GM13976 (cell line): Measurements from ENCODE around the gene TAPT1.

Experiments used
- DNase-seq: peaks from one replicate; pipeline ENCODE4 v3.0.0; 2012; ENCODE audit warnings: low spot score
- CTCF ChIP-seq: IDR thresholded peaks from 2 replicates; pipeline ENCODE4 v1.5.1; 2012; ENCODE audit warnings: borderline replicate concordance, mild to moderate bottlenecking; ENCODE audit not compliant: insufficient read depth; ENCODE audit errors: extremely low read depth, missing control alignments, control extremely low read depth
- in situ Hi-C: fragments of 300-500 bp; cut with MboI; formaldehyde crosslinking; loops from one replicate; pipeline ENCODE4 v1.12.0; 2022; ENCODE audit warnings: low sequenced_read_pairs, mixed read lengths, inconsistent platforms; ENCODE audit not compliant: unreplicated experiment

The TAPT1 gene

GRCh38 chr4:16267639-16268038, 41.4 kb upstream of the TAPT1 start:
- no peak for TF ChIP-seq CTCF
- in situ Hi-C loops: loop anchor here (10.0 kb wide), 1 partner anchor 243 kb away; no protein-coding TSS in a partner anchor
- no peak for DNase-seq

- in situ Hi-C loops: loop anchor here (10.0 kb wide), 1 partner anchor 241 kb away; no protein-coding TSS in a partner anchor
- no peak for DNase-seq
- TF ChIP-seq CTCF: no peak
These were observed 39.5 kb upstream of the TAPT1 start for GRCh38 chr4:16265820-16266219.

DNA sequence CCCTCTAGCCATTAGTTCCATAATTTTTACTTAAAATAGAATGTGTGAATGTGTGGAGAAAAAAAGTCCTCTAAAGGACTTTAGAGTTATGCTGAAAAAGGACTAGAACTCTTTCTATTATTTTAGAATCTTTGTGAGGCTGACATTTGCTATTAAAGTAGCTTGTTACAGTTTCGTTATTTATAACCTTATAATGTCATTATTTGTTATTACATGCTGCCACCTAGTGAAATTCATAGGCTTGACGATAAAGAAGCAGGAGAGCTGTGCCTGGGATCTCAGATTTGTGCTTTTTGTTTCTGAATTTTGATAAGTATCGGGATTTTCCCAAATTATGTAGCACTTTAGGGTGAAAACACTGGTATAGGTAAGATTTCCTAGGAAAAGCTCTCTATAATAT, 38.5 kb upstream of the TAPT1 start:
- TF ChIP-seq CTCF: peak; percentile 27
- DNase-seq: peak; percentile 53
- in situ Hi-C loops: loop anchor here (10.0 kb wide), 1 partner anchor 240 kb away; no protein-coding TSS in a partner anchor

DNA sequence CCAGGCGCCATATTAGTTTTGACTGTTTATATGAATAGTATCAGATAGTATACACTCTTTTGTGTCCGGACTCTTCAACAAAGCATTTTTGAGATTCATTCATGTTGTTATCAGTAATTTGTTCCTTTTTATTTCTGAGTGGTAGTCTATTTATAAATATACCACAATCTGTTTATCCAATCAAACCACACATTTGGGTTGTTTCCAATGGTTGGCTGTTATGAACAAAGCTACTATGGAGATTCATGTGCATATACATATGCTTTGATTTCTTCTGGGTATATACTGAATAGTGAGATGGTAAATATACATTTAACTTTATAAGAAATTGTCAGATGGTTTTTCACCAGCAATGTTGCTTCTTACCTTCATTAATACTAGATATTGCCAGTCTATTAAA, 36.8 kb upstream of the TAPT1 start:
- no peak for TF ChIP-seq CTCF
- in situ Hi-C loops: loop anchor here (10.0 kb wide), 1 partner anchor 238 kb away; no protein-coding TSS in a partner anchor
- no peak for DNase-seq

GRCh38 chr4:16262188-16262587, 35.9 kb upstream of the TAPT1 start:
- no peak for TF ChIP-seq CTCF
- in situ Hi-C loops: loop anchor here (10.0 kb wide), 1 partner anchor 237 kb away; no protein-coding TSS in a partner anchor
- DNase-seq: no peak

GRCh38 chr4:16261313-16261878, 35.1 kb upstream of the TAPT1 start:
- TF ChIP-seq CTCF: no peak
- in situ Hi-C loops: loop anchor here (10.0 kb wide), 1 partner anchor 237 kb away; no protein-coding TSS in a partner anchor
- DNase-seq: no peak
